GM23248 (cell line): ENCODE measurements around the gene SKAP1. TPM values are rescaled to one million over a fixed set of nuclear protein-coding genes. Genes with fewer than 3 reads are reported as not detected.

Experiments used
- DNase-seq: peaks from one replicate; pipeline ENCODE4 v3.0.0-alpha.2; 2015
- H2AFZ ChIP-seq: fragments of 200-600 bp; sonication (generic); 2 replicates; pipeline ENCODE4 v1.6.1; 2016; ENCODE audit warnings: antibody characterized with exemption
- H3F3A ChIP-seq: fragments of 200-600 bp; sonication (generic); 2 replicates; pipeline ENCODE4 v1.6.1; 2016; ENCODE audit warnings: mild to moderate bottlenecking, antibody characterized with exemption, mixed run types; ENCODE audit not compliant: insufficient read depth
- H3K27ac ChIP-seq: fragments of 200-600 bp; sonication (generic); 2 replicates; pipeline ENCODE4 v1.5.1; 2016; ENCODE audit warnings: mild to moderate bottlenecking
- H3K27me3 ChIP-seq: fragments of 200-600 bp; sonication (generic); replicated peaks from 2 replicates; pipeline ENCODE4 v1.6.1; 2016; ENCODE audit warnings: mild to moderate bottlenecking; ENCODE audit not compliant: insufficient read depth
- H3K36me3 ChIP-seq: fragments of 200-600 bp; sonication (generic); 2 replicates; pipeline ENCODE4 v1.6.1; 2016; ENCODE audit warnings: low read depth, mild to moderate bottlenecking
- H3K4me1 ChIP-seq: fragments of 200-600 bp; sonication (generic); 2 replicates; pipeline ENCODE4 v1.6.1; 2016; ENCODE audit warnings: mild to moderate bottlenecking; ENCODE audit not compliant: insufficient read depth
- H3K4me2 ChIP-seq: fragments of 200-600 bp; sonication (generic); one replicate; pipeline ENCODE4 v1.6.1; 2016; ENCODE audit warnings: mild to moderate bottlenecking; ENCODE audit not compliant: unreplicated experiment
- H3K4me3 ChIP-seq: fragments of 200-600 bp; sonication (generic); 2 replicates; pipeline ENCODE4 v1.5.1; 2016; ENCODE audit warnings: mild to moderate bottlenecking
- H3K79me2 ChIP-seq: fragments of 200-600 bp; sonication (generic); 2 replicates; pipeline ENCODE4 v1.6.1; 2016; ENCODE audit warnings: mild to moderate bottlenecking; ENCODE audit not compliant: insufficient read depth
- H3K9ac ChIP-seq: fragments of 200-600 bp; sonication (generic); 2 replicates; pipeline ENCODE4 v1.6.1; 2016; ENCODE audit warnings: mild to moderate bottlenecking
- H3K9me2 ChIP-seq: fragments of 200-600 bp; sonication (generic); 2 replicates; pipeline ENCODE4 v1.6.1; 2016; ENCODE audit warnings: mixed run types, mild to moderate bottlenecking, moderate library complexity; ENCODE audit not compliant: insufficient read depth
- H3K9me3 ChIP-seq: fragments of 200-600 bp; sonication (generic); one replicate; pipeline ENCODE4 v1.6.1; 2017; ENCODE audit warnings: low read depth
- H4K20me1 ChIP-seq: fragments of 200-600 bp; sonication (generic); 2 replicates; pipeline ENCODE4 v1.6.0; 2016; ENCODE audit not compliant: insufficient read depth
- EZH2 ChIP-seq: fragments of 200-600 bp; sonication (generic); IDR thresholded peaks from 2 replicates; pipeline ENCODE4 v1.6.1; 2018; ENCODE audit warnings: antibody characterized with exemption, mild to moderate bottlenecking; ENCODE audit not compliant: insufficient read depth, poor library complexity, severe bottlenecking
- EZH2phosphoT487 ChIP-seq: fragments of 200-600 bp; sonication (generic); IDR thresholded peaks from 2 replicates; pipeline ENCODE4 v1.6.1; 2018; ENCODE audit warnings: antibody characterized with exemption, moderate library complexity, mild to moderate bottlenecking, low read depth; ENCODE audit not compliant: insufficient read depth
- WGBS, 2 experiments: methylation state at CpG; one replicate each; pipeline ENCODE4 v1.1.6; 2015 to 2017; ENCODE audit warnings: low lambda C conversion rate in 2 of 2, low coverage in 1 of 2; ENCODE audit errors: missing lambda C conversion rate in 2 of 2; 5-methylcytosine and 5-hydroxymethylcytosine counted together
- in situ Hi-C: fragments of 300-500 bp; cut with MboI; formaldehyde crosslinking; loops from 2 replicates; pipeline ENCODE4 v1.15.0; 2020
- polyA plus RNA-seq: library from polyadenylated mRNA; unstranded; fragments of >200 nt; fragmentation: Nextera tagmentation; extraction: Ambion mirVana; gene quantifications from 2 replicates; pipeline ENCODE4 v1.2.1, GENCODE V29; 2016
- total RNA-seq: library from RNA; depleted of rRNA; stranded (reverse); fragments of >200 nt; shearing (Covaris generic); gene quantifications from 2 replicates; pipeline ENCODE4 v1.2.3, GENCODE V29; 2014

SKAP1 gene
- total and polyA plus RNA-seq, 2 experiments from 2014 or later, result not detected

DNA sequence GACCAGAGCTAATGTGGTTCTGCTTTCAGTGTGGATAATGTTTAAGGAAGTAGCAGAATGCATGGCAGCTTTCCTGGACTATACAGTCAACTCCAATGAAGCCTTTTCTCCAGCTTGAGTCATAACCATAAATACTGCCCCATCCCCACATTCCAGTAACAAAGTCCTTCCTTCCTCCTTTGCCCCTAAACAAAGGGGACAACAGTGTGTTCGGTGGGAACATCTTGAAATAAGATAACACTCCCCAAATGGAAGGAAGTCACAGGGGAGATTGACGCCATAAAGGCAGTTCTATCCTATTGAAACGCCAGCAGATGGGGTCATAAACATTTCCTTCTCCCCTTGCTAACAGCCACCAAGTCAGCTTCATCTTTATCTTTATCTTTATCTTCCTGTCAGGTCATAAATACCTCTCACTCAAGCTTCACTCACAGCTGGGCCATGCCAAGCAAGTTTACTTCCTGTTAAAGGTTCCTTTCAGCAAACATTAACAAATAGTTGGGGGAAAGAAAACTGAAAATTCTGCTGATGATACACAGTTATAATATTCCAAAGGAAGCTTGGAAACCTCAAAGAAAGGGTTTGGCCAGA, 185.8 kb downstream of the SKAP1 start:
- H3K4me1 ChIP-seq, result peaks cover 63% of the 10 kb centered on the region
- no peaks in the 10 kb centered on the region for H3K9me2 ChIP-seq
- peak overlapping the region; percentile 35 for H2AFZ ChIP-seq
- 41 to 48% methylated on average over 3 of the region's 3 CpGs for WGBS, 2 experiments
- H4K20me1 ChIP-seq, result no peaks in the 10 kb centered on the region
- H3K4me2 ChIP-seq, result peak overlapping the region; percentile 50
- TF ChIP-seq EZH2 (no peak), EZH2phosphoT487 (no peak)
- in situ Hi-C loops, result no loop called here
- H3K9me3 ChIP-seq, result no peaks in the 10 kb centered on the region
- H3F3A ChIP-seq, result peaks cover 64% of the 10 kb centered on the region
- no peaks in the 10 kb centered on the region for H3K79me2 ChIP-seq
- peak overlapping the region; percentile 52 for H3K27ac ChIP-seq
- no peaks in the 10 kb centered on the region for H3K36me3 ChIP-seq
- DNase-seq, result peak; percentile 74
- no peaks in the 10 kb centered on the region for H3K27me3 ChIP-seq
- H3K9ac ChIP-seq, result no peak overlapping the region
- peak overlapping the region; percentile 31; the same call in 1 of the 2 replicates for H3K4me3 ChIP-seq

DNA sequence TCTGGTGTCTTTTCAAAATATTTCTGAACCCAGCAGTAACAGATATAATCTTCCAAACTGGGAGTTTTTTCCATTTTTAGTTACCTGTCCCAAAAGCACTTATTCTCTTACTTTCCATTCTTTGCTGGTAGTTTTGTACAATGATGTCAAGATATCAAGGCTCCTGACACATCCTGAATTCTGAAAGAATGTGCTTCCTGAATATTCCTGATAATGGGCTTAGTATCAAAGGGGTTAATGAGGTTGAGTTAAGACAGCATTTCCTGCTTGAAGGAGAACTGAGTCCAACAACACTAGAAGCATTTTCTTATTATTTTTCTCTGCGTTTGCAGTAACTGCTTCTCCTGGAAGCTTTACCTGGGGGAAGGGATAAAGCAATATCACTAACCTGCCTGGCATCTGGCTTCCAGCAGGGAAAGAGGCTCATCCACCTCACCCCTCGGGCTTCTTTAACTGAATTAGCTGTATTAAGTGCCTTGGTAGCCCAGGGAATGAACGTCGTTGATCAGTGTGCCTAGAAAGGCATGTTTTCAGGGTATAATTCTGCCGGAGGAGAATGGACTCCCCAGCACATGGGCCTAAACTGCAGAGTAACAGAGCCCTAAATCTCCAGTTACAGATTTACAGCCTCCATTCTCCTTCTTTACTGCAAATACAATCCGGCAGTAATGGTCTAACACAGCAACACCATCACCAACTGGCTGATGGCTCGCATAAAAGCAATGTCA, 188.1 kb downstream of the SKAP1 start:
- H3K79me2 ChIP-seq, result no peaks in the 10 kb centered on the region
- H3K36me3 ChIP-seq, result no peaks in the 10 kb centered on the region
- in situ Hi-C loops, result no loop called here
- H3K9ac ChIP-seq, result no peak overlapping the region
- peaks cover 70% of the 10 kb centered on the region for H3K4me1 ChIP-seq
- no peak for TF ChIP-seq EZH2
- no peak for TF ChIP-seq EZH2phosphoT487
- H3K27ac ChIP-seq, result peak overlapping the region; percentile 56
- H2AFZ ChIP-seq, result no peak overlapping the region
- no peaks in the 10 kb centered on the region for H4K20me1 ChIP-seq
- peaks cover 70% of the 10 kb centered on the region for H3F3A ChIP-seq
- WGBS, 2 experiments, result 90 to 93% methylated on average over 7 of the region's 7 CpGs
- no peaks in the 10 kb centered on the region for H3K9me3 ChIP-seq
- H3K4me3 ChIP-seq, result 0 out of 2 replicates have a peak overlapping the region, but pooled peaks have one; percentile 6
- no peak for DNase-seq
- H3K9me2 ChIP-seq, result no peaks in the 10 kb centered on the region
- peak overlapping the region; percentile 62 for H3K4me2 ChIP-seq
- no peaks in the 10 kb centered on the region for H3K27me3 ChIP-seq

GRCh38 chr17:48241131-48241591, 188.9 kb downstream of the SKAP1 start:
- H3K9me2 ChIP-seq, result no peaks in the 10 kb centered on the region
- peaks cover 73% of the 10 kb centered on the region for H3F3A ChIP-seq
- H3K36me3 ChIP-seq, result no peaks in the 10 kb centered on the region
- no peaks in the 10 kb centered on the region for H3K27me3 ChIP-seq
- H3K27ac ChIP-seq, result peak overlapping the region; percentile 56
- TF ChIP-seq EZH2, result no peak
- TF ChIP-seq EZH2phosphoT487, result no peak
- peaks cover 70% of the 10 kb centered on the region for H3K4me1 ChIP-seq
- H2AFZ ChIP-seq, result peak overlapping the region; percentile 26; the same call in 1 of the 2 replicates
- H3K4me3 ChIP-seq, result peak overlapping the region; percentile 6; the same call in 1 of the 2 replicates
- in situ Hi-C loops, result no loop called here
- H3K4me2 ChIP-seq, result peak overlapping the region; percentile 62
- H3K9me3 ChIP-seq, result no peaks in the 10 kb centered on the region
- 0% methylated on average over 1 of the region's 1 CpG for WGBS, 2 experiments
- 0 out of 2 replicates have a peak overlapping the region, but pooled peaks have one; percentile 14 for H3K9ac ChIP-seq
- H3K79me2 ChIP-seq, result no peaks in the 10 kb centered on the region
- peak; percentile 82 for DNase-seq
- H4K20me1 ChIP-seq, result no peaks in the 10 kb centered on the region

DNA sequence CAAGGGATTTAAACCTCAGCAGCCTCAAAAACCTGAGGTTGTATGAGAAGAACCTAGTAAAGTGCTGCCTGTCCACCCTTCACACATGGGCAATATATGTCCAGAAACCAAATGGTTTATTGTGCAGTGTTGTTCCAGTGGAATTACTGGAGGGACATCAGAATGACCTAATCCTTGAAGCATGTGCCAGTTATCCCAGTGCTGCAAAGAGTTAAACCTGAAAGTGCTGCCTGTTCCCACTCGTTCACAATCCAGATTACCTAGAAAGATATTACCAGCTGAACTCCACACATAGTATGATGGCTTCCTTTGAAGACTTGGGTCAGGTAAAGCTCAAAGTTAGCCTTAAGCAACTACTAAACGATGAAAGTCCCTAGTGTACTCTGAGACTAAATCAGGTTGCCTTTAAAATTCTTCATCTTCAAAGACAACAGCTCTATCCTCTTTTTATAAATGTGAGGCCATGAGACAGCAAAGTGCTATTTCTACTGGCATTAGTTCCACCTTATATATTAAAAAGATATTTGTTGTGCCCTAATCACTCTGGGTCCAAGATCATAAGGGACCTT, 189.4 kb downstream of the SKAP1 start:
- H3K4me2 ChIP-seq, result peak overlapping the region; percentile 62
- peak overlapping the region; percentile 56 for H3K27ac ChIP-seq
- DNase-seq, result peak; percentile 29

More for the DNA sequence above, 189.4 kb downstream of the SKAP1 start:
- in situ Hi-C loops, result no loop called here
- H3K4me3 ChIP-seq, result peak overlapping the region; percentile 6; the same call in 1 of the 2 replicates
- H3K9me3 ChIP-seq, result no peaks in the 10 kb centered on the region
- H3F3A ChIP-seq, result peaks cover 78% of the 10 kb centered on the region
- peaks cover 69% of the 10 kb centered on the region for H3K4me1 ChIP-seq
- H3K36me3 ChIP-seq, result no peaks in the 10 kb centered on the region
- no peak overlapping the region for H2AFZ ChIP-seq
- H3K9me2 ChIP-seq, result no peaks in the 10 kb centered on the region
- no peaks in the 10 kb centered on the region for H4K20me1 ChIP-seq
- no peaks in the 10 kb centered on the region for H3K27me3 ChIP-seq
- TF ChIP-seq EZH2 (no peak), EZH2phosphoT487 (no peak)
- WGBS, 2 experiments, result 31 to 33% methylated on average over 2 of the region's 2 CpGs
- no peak overlapping the region for H3K9ac ChIP-seq
- no peaks in the 10 kb centered on the region for H3K79me2 ChIP-seq
